Left ventricle myocardium inferior (tissue), 1 donor: Measurements from ENCODE around the gene KIF21B. TPM values are rescaled to one million over a fixed set of nuclear protein-coding genes. Genes with fewer than 3 reads are reported as not detected.

Experiments
- DNase-seq: peaks from one replicate; pipeline ENCODE4 v3.0.0-alpha.2; 2020
- H3K27ac ChIP-seq: fragments of 200-600 bp; replicated peaks from 2 replicates; pipeline ENCODE4 v1.8.0; 2021
- H3K27me3 ChIP-seq: fragments of 200-600 bp; 2 replicates; pipeline ENCODE4 v1.8.0; 2021; ENCODE audit warnings: low read depth
- H3K36me3 ChIP-seq: fragments of 200-600 bp; 2 replicates; pipeline ENCODE4 v1.8.0; 2021
- H3K4me1 ChIP-seq: fragments of 200-600 bp; 2 replicates; pipeline ENCODE4 v1.8.0; 2021
- H3K4me3 ChIP-seq: fragments of 200-600 bp; 2 replicates; pipeline ENCODE4 v1.8.0; 2021; ENCODE audit warnings: mild to moderate bottlenecking, moderate library complexity
- H3K9me3 ChIP-seq: fragments of 200-600 bp; replicated peaks from 2 replicates; pipeline ENCODE4 v1.8.0; 2021
- intact Hi-C: fragments of 100-400 bp; cut with micrococcal nuclease; formaldehyde crosslinking; loops from one replicate; pipeline ENCODE4 v1.11.0; 2022
- total RNA-seq: library from RNA; stranded (reverse); fragmentation: NEBNext Ultra II Directional; extraction: Animal tissue kit (Norgen Biotek cat#: 25700); gene quantifications from one replicate; pipeline ENCODE4 v1.2.1, GENCODE V29; 2021
- TF ChIP-seq, protein P1 (sequence below): fragments of 200-600 bp; IDR thresholded peaks from 2 replicates; pipeline ENCODE4 v1.8.0; 2021; ENCODE audit warnings: antibody characterized with exemption, mild to moderate bottlenecking, borderline replicate concordance
- donor health status: DM: no; HTN: yes; CAD: no; lungs with severe emphysema.

Gene KIF21B
- total RNA-seq, 1 donor from 2014 or later: 0.47 TPM

DNA sequence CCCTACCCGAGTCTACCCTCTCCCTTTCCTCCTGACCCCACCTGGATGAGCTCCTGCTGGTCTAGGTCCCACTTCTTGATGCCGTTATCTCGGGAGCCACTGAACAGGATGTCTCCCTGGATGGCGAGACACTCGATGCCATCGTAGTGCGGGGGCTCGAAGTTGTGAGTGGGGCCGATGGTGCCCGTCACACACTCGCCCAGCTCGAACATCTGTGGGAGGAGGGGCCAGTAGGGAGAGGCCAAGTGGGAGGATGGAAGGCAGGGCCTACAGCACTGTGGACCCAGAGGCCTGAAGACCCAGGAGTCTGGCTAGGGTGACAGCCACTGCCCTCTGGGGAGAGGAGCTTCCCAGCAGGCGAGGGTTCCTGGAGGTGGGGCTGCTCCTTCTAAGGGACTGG, 48.1 kb downstream of the KIF21B start:
- Histone ChIP-seq H3K36me3 (no peaks in the 10 kb centered on the region), H3K27me3 (peaks cover 11% of the 10 kb centered on the region), H3K9me3 (peaks cover 7% of the 10 kb centered on the region), H3K27ac (no peak overlapping the region), H3K4me1 (peaks cover 7% of the 10 kb centered on the region), H3K4me3 (no peak overlapping the region)
- no peak for DNase-seq
- TF ChIP-seq, protein P1, sequence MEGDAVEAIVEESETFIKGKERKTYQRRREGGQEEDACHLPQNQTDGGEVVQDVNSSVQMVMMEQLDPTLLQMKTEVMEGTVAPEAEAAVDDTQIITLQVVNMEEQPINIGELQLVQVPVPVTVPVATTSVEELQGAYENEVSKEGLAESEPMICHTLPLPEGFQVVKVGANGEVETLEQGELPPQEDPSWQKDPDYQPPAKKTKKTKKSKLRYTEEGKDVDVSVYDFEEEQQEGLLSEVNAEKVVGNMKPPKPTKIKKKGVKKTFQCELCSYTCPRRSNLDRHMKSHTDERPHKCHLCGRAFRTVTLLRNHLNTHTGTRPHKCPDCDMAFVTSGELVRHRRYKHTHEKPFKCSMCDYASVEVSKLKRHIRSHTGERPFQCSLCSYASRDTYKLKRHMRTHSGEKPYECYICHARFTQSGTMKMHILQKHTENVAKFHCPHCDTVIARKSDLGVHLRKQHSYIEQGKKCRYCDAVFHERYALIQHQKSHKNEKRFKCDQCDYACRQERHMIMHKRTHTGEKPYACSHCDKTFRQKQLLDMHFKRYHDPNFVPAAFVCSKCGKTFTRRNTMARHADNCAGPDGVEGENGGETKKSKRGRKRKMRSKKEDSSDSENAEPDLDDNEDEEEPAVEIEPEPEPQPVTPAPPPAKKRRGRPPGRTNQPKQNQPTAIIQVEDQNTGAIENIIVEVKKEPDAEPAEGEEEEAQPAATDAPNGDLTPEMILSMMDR: no peak
- intact Hi-C loops: loop anchor here (5.0 to 10.0 kb wide), 2 partner anchors 67 to 139 kb away; partner anchors contain the start of gene CACNA1S

- peaks cover 14% of the 10 kb centered on the region for H3K4me1 ChIP-seq
- no peak for DNase-seq
- H3K27ac ChIP-seq: no peak overlapping the region
- H3K36me3 ChIP-seq: no peaks in the 10 kb centered on the region
- peaks cover 11% of the 10 kb centered on the region for H3K27me3 ChIP-seq
- TF ChIP-seq, protein P1: no peak
- peaks cover 3% of the 10 kb centered on the region for H3K9me3 ChIP-seq
- intact Hi-C loops: loop anchor here (5.0 to 10.0 kb wide), 2 partner anchors 68 to 140 kb away; partner anchors contain the start of gene CACNA1S
- no peak overlapping the region for H3K4me3 ChIP-seq
These were observed 48.8 kb downstream of the KIF21B start for GRCh38 chr1:200974711-200975110.

- peaks cover 14% of the 10 kb centered on the region for H3K4me1 ChIP-seq
- H3K9me3 ChIP-seq: no peaks in the 10 kb centered on the region
- H3K4me3 ChIP-seq: no peak overlapping the region
- no peak overlapping the region for H3K27ac ChIP-seq
- TF ChIP-seq, protein P1: no peak
- intact Hi-C loops: loop anchor here (10.0 kb wide), 1 partner anchor 141 kb away; the partner anchor contains the start of gene CACNA1S
- no peaks in the 10 kb centered on the region for H3K36me3 ChIP-seq
- DNase-seq: no peak
- H3K27me3 ChIP-seq: peaks cover 6% of the 10 kb centered on the region
These were observed 49.4 kb downstream of the KIF21B start for GRCh38 chr1:200973937-200974657.

DNA sequence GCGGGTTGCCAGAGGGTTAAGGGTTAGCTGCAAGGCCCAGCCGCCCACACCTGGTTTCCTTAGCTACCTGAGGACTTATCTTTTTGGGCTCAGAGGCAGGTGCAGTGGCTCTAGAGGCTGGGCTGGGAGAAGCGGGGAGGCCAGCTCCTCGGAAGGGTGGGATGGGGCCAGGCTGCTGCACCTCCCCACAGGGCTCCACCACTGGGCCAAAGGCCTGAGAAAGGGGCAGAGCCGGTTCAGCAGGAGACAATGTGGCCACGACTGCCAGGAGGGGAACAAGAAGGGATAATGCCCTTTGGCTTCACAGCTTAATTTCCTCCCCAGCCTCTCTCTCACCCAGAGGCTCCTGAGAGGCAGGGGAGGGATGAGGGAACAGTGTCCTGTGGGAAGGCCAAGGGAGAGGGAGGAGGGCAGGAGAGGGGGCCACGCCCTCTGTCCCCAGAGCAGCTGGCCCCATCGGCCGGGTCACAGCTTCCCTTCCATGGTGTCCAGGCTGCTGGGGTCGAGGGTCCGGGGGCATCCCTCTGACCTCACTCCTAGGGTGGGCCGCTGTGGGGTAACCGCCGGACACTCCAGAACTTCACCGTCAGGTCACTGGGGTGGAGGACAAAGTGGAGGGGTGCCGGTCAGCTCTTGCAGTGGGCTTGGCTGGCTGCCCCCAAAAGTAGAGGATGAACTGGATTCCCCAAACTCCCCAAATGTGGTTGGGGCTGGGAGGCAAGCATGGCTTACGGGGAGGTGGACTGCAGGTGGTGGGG, 50.4 kb downstream of the KIF21B start:
- DNase-seq: no peak
- intact Hi-C loops: loop anchor here (10.0 kb wide), 1 partner anchor 142 kb away; the partner anchor contains the start of gene CACNA1S
- Histone ChIP-seq H3K9me3 (no peaks in the 10 kb centered on the region), H3K27me3 (peaks cover 6% of the 10 kb centered on the region), H3K27ac (no peak overlapping the region), H3K4me1 (peaks cover 14% of the 10 kb centered on the region), H3K4me3 (no peak overlapping the region), H3K36me3 (no peaks in the 10 kb centered on the region)
- TF ChIP-seq, protein P1: no peak

GRCh38 chr1:200971955-200972711, 51.4 kb downstream of the KIF21B start:
- intact Hi-C loops: loop anchor here (10.0 kb wide), 1 partner anchor 143 kb away; the partner anchor contains the start of gene CACNA1S
- Histone ChIP-seq H3K36me3 (no peaks in the 10 kb centered on the region), H3K4me3 (no peak overlapping the region), H3K27me3 (peaks cover 6% of the 10 kb centered on the region), H3K4me1 (peaks cover 14% of the 10 kb centered on the region), H3K9me3 (no peaks in the 10 kb centered on the region), H3K27ac (no peak overlapping the region)
- peak; percentile 56 for DNase-seq
- TF ChIP-seq, protein P1: peak; percentile 96
